HK-2 (cell line): ENCODE measurements around the gene TRO.

ENCODE experiments used
- DNase-seq: peaks from one replicate; pipeline ENCODE4 v3.0.0-alpha.2; 2018; ENCODE audit not compliant: unreplicated experiment

TRO gene, protein sequence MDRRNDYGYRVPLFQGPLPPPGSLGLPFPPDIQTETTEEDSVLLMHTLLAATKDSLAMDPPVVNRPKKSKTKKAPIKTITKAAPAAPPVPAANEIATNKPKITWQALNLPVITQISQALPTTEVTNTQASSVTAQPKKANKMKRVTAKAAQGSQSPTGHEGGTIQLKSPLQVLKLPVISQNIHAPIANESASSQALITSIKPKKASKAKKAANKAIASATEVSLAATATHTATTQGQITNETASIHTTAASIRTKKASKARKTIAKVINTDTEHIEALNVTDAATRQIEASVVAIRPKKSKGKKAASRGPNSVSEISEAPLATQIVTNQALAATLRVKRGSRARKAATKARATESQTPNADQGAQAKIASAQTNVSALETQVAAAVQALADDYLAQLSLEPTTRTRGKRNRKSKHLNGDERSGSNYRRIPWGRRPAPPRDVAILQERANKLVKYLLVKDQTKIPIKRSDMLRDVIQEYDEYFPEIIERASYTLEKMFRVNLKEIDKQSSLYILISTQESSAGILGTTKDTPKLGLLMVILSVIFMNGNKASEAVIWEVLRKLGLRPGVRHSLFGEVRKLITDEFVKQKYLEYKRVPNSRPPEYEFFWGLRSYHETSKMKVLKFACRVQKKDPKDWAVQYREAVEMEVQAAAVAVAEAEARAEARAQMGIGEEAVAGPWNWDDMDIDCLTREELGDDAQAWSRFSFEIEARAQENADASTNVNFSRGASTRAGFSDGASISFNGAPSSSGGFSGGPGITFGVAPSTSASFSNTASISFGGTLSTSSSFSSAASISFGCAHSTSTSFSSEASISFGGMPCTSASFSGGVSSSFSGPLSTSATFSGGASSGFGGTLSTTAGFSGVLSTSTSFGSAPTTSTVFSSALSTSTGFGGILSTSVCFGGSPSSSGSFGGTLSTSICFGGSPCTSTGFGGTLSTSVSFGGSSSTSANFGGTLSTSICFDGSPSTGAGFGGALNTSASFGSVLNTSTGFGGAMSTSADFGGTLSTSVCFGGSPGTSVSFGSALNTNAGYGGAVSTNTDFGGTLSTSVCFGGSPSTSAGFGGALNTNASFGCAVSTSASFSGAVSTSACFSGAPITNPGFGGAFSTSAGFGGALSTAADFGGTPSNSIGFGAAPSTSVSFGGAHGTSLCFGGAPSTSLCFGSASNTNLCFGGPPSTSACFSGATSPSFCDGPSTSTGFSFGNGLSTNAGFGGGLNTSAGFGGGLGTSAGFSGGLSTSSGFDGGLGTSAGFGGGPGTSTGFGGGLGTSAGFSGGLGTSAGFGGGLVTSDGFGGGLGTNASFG (N-terminal part only)

GRCh38 chrX:54920610-54921426 lies at the start of gene TRO:
Gene TRO (plus strand): TSS chrX:54920824. CDS start chrX:54922247, 1,423 bp downstream.
- DNase-seq, result peak; percentile 2

GRCh38 chrX:54885740-54886139 lies 34.9 kb upstream of the TRO start:
- no peak for DNase-seq

- DNase-seq, result no peak
These were observed 29.1 kb upstream of the TRO start for GRCh38 chrX:54891573-54891972.

DNA sequence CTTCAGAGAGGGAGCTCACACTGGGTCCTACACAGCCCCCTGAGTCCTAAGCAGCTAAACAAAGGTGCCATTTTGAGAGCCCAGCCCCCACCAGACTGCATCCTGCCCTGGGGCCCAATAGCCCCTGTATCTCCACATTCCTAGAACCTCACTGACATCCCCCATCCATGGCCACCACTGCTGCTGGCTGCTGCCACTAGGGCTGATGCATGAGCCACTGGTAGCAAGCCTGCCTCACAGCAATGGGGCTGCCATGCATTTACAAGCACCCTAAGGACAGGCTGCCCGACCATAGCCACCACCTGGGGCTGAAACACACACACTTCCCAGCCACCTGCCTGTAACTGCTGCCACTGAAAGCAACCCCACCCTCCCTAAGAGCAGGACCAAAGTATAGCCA lies 26.5 kb upstream of the TRO start:
- DNase-seq, result no peak

- DNase-seq, result no peak
These were observed 10.7 kb upstream of the TRO start for GRCh38 chrX:54909941-54910340.

DNA sequence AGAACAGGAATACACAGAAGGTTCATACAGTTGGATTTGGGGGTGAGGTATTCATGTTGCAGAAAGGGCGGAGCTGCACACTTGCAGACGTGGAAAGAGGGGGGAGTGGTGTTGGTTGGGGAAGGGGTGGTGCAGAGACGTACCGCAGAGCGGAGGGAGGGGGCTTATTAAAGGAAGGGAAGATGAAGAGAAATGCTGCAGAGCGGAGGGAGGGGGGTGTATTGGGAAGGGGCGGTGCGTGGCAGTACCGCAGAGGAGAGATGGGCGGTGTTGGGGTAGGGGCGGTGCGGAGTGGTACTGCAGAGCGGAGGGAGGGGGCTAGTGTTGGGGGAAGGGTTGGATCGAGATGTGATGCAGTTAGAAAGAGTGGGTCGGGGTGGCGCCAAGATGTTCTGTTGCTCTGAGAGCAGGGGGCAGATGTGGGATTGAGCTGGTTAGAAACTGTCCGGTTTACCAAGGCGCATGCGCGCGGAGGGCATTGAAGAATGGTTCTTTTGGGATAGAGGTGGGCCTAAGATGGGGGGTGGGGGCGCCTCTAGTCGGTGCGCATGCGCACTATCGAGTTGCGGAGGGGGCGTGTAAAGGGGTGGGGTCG lies 900 bp downstream of the TRO start:
- DNase-seq, result peak; percentile 70

DNA sequence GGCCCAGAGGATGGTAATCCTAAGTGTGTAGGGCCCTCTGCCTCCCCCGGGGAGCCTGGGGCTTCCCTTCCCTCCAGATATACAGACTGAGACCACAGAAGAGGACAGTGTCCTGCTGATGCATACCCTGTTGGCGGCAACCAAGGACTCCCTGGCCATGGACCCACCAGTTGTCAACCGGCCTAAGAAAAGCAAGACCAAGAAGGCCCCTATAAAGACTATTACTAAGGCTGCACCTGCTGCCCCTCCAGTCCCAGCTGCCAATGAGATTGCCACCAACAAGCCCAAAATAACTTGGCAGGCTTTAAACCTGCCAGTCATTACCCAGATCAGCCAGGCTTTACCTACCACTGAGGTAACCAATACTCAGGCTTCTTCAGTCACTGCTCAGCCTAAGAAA lies 1.9 kb downstream of the TRO start:
- no peak for DNase-seq

GRCh38 chrX:54923376-54923775 lies 2.8 kb downstream of the TRO start:
- DNase-seq, result no peak

DNA sequence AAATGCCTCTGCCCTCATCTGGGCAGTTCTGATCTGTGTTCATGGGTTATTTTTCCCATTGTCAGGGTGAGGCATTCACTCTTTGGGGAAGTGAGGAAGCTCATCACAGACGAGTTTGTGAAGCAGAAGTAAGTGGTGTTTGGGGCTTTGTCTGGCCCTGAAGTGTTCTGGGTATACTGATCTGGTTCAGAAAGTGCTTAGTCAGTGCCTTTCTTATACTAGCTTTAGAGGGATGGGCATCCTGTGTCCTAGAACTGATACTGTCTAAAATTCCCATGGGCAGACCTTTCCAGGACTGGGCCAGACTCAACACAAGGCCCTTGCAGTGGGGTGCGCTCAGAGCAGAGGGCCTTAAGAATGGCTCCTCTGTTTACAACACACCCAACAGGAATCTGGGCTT lies 6.4 kb downstream of the TRO start:
- no peak for DNase-seq

- DNase-seq, result no peak
These were observed 8.3 kb downstream of the TRO start for GRCh38 chrX:54928876-54929275.

GRCh38 chrX:54930291-54931049 lies 9.8 kb downstream of the TRO start:
- DNase-seq, result no peak

DNA sequence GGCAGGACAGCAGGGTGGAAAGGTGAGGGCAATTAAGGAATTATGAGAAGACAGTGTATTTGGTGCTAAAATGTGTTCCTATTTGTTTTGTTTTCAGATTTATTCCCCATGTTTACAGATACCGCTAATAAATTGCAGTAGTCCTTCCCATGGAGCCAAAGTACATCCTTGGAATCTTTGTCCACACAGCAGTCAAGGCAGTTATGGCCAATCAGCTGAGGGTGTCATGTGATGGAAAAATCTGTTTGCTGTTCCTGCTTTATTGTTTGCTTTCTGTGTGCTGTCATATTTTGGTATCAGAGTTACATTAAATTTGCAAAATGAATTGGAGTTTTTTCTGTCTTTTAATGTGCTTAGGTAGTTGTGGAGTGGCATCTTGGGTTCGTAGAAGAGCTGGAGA lies 10.5 kb downstream of the TRO start:
- no peak for DNase-seq

- no peak for DNase-seq
These were observed 12.7 kb downstream of the TRO start for GRCh38 chrX:54933150-54933826.

DNA sequence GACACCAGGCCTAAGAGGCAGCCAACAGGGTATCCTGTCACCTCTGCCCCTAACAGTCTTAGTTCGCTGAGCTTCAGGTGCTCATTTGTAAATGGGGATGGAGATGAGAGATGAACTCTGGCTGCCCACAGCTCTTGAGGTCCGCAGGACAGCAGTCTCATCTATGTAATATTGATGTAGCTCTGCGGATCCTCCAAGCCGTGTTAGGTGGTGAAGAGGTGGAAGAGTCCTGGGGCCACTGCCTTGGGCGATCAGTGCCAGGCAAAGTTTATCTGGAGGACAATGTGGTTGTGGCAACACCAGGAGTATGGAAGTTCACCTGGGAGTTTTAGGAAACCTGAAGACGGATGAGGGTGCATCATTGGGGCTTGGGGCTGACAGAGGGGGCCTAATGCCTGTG lies 13.4 kb downstream of the TRO start:
- no peak for DNase-seq

DNA sequence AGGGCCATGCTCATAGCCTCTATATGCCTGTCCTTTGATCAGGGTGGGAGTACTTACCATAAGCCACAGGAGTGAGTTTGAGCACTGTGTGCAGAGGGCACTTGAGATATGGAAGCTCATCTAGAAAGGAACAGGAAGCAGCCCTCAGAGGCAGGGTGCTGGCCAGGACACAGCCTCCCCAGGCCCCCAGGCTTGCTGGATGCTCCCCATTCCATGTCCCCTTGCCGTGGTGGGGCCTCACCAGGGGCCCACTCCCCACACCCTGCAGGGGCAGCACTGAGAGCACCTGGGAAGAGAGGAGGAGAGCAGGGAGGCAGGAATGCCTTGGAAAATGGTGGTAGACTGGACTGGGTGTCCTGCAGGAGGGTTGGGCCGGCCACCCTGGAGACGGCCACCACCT lies 14.3 kb downstream of the TRO start:
- DNase-seq, result no peak

- DNase-seq, result no peak
These were observed 14.7 kb downstream of the TRO start for GRCh38 chrX:54935306-54935705.

DNA sequence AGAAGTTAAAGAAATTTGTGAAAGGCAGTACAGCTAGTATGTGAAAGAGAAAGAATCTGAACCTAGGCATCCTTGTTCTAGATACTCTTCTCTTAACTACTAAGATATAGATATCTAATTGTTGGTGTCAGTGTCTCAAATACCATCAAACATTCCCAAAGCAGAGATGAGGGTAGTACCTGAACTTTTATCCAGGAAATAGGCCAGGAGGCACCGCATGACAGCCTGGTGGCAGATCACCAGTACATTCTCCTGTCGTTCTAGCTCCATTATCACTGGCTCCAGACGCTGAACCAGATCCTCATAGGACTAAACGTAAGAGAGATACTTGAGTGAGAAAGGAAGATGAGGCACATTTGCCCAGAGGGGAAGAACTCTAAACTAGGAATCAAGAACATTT lies 16.8 kb downstream of the TRO start:
- no peak for DNase-seq

DNA sequence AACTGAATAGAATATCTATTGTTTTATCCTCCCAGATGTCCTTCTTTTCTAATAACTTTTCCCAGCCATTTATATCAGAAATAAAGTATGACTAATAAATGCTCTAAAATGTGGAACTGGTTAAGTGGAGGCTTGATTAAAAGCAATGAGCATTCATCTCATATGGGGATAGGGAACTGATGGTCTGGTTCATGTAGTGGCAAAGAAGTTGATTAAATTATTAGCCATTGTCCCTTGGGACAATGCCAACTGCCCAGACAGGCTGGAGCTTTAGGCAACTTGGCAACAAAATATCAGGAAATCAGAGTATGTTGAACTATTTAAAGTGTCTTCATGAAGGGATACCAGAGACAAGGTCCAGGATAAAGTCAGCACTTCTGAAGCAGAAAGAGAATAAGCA lies 24.2 kb downstream of the TRO start:
- no peak for DNase-seq

GRCh38 chrX:54945224-54945623 lies 24.6 kb downstream of the TRO start:
- DNase-seq, result no peak
